RKO (cell line): Measurements from ENCODE around the gene USH2A.
A peak's percentile ranks its signal among the peaks of the same experiment; 100 is the strongest.
"Not testable (repeated sequence)": the region's sequence is repeated elsewhere in the genome, so short reads cannot be mapped to it uniquely, and the experiment has no call there.

Source experiments
- DNase-seq: peaks from one replicate; pipeline ENCODE4 v3.0.0-alpha.2; 2016; ENCODE audit warnings: low spot score

USH2A gene

DNA sequence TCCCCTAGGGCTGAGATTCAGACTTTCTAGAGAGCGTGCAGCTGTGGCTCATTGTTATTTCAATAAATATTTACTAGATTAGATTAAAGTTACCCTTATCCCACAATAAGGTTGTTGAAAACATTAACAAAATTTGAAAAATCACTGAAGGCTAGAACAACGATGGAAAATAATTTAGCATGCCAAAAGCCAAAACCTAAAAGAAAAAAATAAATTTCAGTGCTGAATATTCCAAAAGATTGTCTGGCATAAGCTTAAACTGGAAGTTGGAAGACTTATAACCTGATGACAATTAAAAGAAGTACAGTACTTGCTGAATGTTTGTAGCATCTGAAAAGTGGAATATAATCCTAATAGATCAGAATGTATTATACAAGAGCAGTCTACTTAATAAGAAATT, 221.3 kb downstream of the USH2A start:
- DNase-seq: no peak

DNA sequence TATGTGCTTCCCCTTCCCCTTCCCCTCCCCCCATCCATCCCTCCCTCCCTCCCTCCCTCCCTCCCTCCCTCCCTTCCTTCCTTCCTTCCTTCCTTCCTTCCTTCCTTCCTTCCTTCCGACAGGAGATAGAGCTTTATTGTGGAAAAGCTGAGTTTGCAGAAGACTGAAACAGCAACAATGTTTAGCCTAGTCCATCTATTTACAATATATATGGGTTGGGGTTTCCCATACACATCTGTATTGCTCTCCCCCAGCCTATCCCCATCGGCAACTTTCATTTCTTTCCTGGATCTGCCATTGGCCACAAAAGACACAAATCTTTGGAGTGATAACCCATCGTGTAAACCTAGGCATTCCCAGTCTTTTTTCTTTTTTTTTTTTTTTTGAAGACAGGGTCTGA, 222.3 kb downstream of the USH2A start:
- DNase-seq: no peak

DNA sequence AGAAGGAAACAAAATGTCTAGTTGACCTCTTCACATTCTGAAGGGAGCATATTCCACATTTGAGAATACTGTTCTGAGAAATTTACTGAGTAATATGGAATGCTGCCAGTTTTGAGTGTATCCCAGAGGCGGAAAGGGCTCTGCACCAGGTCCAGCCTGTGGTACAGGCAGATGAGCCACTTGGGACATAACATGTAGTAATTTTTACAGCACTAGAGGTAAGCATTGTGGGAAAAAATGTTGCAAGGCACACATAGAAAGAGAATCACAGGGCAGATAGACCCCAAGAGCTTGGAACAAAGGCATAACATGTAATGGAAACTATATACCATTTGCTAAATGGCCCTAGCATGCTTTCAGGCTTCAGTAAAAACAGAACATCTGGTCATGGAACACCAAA, 228.5 kb downstream of the USH2A start:
- DNase-seq: no peak

DNA sequence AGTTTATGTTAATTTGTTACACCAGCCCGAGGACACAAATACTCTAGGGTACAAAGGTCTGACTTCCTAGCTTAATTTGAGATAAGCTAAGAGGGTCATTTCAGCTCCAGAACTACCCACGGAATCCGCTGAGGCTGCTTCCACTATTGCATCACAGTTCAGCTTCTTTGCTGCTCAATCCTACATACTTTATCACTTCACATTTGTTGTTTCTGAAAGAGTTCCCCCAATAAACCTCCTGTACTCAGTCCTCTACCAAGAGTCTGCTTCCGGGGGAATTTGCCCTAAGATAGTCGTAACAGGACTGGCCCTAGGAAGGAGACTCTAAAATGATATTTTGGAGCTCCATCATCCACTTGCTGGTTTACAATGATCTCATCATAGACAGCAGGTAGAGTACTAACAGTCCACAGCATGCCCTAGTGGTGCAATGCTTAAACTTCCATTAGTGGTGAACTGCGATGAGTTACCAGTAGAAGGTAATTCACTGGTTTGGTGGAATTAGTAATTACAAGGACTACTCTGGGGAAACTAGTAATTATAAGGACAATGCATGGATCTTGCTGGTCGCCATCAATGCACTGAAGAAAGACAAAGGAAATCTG, 229.3 kb downstream of the USH2A start:
- peak; percentile 14 for DNase-seq

DNA sequence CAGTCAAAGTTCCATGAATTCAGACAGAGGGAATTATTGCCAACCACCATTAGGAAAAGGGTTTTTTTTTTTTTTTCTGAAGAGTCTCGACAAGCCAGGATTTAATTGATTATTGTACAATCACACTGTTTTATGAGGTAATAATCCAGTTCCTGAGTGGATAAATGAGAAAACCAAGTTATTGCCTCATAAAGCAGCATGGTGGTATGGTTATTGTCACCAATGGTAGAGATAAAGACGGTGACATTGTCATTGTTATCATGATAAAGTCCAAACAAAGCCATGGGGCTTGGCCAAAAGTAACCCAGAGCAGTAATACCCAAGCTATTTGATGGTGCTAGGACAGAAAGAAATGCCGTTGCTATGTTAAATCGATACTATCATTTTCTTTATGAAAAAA, 232.8 kb downstream of the USH2A start:
- no peak for DNase-seq

DNA sequence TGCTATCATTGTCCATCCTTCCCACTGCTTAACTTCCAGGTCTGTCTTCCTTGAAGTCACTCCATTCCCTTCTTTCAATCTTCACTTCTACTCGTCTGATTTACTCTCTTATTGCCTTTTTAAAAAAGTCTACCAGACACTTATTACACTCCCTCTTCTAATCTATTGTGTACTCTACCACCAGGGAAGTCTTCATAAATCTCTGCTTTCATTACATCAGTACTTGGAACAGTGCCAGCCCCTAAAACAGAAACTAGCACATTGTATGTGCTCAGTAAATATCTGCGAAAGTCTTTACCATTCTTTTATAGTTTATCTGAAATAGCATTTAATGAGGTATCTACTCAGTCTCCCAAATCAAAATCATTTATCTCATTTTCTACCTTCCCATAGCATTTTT, 236.4 kb downstream of the USH2A start:
- no peak for DNase-seq

DNA sequence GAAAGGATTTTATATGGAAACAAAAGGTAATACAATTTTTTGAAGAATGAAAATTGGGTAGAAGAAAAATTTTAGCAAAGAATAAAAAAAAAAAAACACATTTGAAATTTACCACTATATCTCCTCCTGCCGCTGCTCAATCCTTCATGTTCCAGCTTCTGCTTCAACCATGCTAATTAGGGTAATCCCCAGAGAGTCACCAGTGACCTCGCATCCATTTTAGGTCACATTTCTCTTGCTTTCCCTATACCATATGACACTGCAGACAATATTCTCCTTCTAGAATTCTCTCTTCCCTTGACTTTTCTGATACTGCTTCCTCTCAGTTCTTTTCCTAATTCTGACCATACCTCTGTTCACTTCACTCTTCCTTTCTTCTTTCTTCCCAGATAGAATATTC, 237.1 kb downstream of the USH2A start:
- no peak for DNase-seq

DNA sequence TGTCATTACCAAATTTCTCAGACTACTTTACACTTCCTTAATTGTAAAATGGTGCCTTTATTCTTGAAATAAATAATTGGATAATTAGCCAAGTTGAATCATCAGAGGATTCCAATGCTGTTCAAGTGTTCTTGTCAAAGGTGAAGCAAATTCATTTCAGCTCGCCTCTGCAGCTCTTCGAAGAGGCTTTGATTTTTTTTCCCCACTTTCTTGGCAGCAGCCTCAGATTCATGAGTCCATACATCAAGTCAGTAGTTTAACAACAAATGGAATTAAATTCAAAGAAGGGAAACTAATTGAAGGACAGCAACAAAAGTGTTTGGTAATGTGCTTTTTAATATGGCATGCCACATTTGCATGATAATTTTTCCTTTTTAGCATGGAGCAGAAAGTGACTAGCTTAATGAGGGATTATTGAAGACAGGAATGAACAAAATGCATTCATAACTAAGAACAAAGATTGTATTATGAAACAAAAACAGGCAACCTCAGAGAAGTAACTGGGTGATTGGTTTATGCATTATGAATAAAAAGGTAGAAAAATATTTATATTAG, 239.0 kb downstream of the USH2A start:
- no peak for DNase-seq

DNA sequence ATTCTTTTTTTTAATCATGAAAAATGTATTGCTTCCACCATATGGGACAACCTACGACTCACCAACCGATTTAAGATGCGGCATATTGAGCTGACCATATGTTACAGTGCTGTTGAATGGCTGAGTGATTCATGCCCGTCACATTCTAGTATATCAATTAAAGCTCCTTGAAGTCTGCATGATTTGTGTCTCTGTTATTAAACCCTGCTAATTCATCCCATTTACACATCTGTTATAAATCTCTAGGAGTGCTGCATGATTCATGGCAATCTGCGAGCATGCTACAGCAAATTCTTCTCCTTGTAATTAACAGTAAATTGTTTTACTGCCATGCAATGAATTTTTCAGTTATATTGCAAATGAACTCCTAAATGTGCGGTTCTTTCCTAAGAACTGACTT, 239.8 kb downstream of the USH2A start:
- DNase-seq: no peak

DNA sequence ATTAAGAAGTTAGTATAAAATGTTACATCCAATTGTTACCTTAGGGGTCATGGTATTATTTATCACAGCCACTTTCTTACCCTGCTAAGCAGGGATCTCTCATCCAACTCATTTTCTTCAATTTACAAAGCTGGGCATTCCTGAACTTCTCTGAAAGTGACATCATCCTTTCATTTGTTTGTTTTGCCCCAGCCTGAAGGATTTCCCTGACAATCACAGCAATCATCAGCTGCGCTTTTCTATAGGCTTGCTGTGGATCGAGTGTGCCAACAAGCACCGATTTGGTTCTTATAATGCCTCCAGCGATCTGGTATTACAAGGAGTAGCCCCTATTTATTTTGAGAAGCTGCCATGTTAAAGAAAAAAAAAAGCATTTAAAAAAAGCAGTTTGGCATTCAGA, 240.2 kb downstream of the USH2A start:
- DNase-seq: no peak

DNA sequence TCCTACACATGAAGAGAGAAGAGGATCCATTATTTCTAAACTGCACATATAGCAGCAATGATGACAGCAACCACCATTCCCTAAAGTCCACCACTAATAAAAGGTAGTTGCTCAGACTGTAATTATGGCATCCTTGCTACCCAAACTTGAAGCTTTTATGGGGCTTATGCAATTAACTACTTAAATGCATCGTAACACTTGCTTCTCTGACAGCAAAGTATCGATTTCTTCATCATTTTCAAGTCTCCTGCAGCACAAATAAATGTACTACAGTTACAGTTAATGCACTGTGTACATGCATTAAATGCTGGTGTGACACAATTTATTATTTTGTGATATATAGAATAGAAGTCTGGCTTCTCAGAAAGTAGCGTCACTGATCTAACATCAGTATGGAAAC, 241.7 kb downstream of the USH2A start:
- no peak for DNase-seq

DNA sequence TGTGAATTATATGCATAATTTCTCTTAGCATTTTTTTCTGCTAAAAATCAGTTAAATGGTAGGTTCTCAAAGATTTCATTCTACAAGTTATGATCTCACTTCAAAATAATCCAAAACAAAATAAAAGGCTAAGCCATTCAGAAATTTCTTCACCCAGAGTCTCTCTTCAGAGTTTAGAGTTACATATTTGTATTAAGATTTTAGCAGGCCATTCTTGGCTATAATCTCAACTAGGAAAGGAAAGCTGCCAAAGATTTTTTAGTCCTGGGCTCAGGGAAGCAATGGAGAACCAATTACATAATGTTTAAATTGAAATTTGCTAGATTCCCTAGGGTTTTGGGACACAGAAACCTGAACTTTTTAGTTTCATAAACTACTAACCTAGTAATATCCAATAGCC, 245.0 kb downstream of the USH2A start:
- no peak for DNase-seq

DNA sequence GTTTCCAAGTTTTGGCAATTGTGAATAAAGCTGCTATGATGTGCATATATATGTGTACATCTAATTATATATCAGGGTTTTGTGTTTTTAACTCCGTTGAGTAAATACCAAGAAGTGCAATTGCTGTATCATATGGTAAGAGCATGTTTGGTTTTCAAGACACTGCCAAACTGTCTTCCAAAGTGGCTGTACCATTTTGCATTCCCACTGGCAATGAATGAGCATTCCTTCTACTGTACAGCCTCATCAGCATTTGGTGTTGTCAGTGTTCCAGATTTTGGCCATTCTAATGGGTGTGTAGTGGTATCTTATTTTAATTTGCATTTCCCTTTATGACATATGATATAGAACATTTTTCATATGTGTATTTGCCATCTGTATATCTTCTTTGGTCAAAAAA, 246.3 kb downstream of the USH2A start:
- no peak for DNase-seq

DNA sequence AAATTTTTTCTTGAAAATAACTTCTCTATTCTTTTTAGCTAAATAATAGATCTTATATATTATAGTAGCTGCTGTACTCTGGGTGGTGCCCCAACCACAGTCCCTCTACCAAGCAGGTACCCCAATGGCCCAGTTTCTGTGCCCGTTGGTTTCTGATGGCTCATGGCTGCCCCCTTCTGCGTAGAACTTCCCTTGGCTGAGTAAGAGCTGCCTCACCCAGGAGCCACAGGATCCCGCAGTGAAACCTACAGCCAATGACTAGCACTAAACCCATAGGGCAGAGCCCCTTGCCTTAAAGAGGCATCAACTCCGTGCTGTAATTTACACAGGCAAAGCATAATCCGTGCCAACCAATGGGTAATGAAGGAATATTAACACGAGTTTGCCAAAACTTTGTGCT, 247.5 kb downstream of the USH2A start:
- DNase-seq: peak; percentile 25

DNA sequence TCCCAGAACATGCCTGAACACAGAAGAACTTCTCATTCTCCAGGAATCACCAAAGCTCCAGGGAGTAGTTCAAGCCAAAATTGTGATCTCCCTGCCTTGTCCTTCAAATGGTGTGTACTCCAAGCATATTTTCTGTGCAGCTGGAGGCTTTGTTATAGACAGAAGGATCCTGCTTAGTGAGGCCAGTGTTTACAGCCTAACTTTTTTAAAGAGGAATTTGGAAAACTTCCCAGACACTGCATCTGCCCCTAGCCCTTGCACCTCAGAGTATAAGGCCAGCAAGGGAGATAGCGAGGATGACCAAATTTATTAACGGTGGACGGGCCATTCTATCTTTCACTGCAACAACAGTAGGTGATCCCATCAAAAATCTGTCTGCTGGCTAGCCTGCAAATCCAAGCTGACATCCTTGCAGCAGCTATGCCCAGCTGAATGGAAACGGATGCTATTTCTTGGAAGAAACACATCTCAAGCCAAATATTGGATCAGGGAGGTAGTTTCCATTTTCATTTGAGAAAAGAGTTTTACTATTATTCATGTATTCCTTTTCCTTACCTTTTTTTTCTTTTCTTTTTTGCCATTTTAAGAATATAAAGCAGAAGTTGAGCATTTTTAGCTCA, 249.8 kb downstream of the USH2A start:
- no peak for DNase-seq

DNA sequence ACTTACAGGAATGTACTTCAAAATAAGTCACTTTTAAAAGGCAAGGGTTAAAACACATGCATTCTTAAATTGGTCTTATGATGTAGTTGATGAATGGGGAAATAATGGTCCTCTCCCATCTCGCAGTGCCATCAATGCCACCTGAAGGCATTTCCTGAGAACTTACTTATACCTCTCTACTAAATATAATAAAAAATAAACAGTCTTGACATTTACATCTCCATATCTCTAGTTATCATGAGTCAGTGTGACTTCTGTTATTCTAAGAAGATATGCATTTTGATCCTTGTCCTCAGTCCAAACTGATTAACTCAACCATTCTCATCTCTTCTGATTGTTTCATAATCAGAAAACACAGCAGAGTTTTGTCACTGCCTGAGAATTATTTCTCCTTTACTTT, 253.9 kb downstream of the USH2A start:
- DNase-seq: no peak

DNA sequence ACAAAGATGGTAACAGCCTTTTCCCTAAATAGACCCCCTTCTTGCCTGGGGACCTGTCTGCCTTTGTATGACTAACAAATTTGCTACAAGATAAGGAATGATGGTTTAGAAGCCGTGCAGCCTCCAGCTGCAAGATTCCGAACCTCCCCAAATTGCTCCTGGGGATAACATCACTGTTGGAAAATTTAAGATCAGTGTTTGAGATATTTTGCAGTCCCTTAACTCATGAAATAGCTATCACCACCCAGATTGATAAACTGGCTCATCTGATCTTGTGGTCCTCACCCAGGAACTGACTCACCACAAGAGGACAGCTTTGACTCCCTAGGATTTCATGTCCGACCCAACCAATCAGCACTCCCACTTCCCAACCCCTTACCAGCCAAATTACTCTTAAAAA, 254.7 kb downstream of the USH2A start:
- DNase-seq: no peak

DNA sequence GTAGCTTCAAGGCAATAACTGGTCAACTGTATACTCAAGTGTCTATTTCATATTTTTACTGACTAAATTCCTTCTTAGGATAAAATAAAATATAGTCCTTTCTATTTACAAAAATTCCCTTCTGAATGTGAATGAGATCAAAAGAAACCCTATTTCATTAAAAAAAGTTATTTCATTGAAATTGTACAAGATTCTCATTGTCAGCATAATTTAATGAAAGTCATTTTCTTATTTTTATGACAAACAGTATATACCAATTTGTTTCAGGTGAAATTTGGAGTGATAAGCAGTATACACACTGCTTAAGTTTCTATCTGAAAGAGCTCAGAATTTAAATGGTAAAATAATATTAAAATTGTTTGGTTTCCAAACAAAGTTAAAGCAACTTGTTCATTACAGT, 269.2 kb downstream of the USH2A start:
- no peak for DNase-seq

DNA sequence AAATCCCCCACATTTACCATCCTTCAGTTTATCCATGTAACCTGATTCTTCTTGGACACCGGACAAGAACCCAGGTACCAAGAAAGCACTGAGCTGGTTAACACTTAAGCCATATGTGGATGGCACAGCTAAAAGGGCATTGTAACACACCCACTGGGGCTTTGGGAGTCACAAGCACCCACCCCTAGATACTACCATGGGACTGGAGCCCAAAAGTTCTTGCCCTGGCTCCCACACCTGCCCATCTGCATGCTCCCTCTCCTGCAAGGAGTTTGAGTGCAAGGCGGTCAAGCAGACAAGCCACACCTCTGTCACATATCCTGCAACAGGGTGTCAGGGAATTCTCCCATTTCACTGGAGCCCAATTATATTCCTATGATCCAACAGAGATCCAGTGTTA, 270.1 kb downstream of the USH2A start:
- DNase-seq: no peak

DNA sequence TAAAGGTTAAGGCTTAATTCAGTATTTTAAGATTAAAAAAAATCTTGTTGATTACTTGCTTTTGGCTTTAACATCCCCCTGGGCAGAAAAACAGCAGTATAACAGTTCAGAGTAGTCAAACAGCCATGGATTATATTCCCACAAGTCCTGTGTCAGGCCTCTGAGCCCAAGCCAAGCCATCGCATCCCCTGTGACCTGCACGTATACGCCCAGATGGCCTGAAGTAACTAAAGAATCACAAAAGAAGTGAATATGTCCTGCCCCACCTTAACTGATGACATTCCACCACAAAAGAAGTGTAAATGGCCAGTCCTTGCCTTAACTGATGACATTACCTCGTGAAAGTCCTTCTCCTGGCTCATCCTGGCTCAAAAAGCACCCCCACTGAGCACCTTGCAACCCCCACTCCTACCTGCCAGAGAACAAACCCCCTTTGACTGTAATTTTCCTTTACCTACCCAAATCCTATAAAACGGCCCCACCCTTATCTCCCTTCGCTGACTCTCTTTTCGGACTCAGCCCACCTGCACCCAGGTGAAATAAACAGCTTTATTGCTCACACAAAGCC, 277.7 kb downstream of the USH2A start:
- DNase-seq: not testable (repeated sequence)

DNA sequence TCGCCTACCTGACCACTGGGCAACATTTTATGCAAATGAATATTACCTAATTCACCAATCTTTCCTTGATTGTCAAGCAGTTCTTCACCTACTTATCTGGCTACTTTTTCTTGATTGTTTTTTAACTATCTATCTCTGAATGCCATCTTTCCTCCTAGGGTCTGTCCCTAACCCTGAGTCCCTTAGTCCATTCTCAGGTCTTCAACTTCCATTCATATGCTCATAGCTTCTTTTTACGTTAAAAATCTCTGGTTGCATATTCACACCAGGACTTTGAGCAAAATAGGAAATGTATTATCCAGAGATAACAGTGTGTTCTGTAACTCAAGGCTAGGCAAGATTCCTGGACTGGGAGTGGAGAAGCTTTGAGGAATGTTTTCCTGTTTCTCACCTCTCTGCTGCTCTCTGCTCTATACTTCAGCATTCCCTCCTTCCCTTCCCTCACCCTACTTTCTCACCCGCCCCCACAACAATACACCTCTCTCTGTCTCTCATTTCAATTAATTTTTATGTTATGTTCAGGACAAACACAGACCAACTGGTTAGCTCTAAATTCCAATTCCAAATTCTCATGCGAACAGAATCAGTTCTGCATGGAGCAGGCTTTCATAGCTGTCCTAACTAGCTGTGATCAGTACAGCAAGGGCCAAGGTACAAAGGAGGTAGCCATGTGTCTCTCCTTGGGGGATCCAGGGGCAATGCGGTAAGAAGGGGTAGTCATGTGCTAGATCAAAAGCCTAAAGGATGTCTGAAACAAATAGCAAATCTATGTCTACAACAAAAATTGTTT, 278.4 kb downstream of the USH2A start:
- no peak for DNase-seq

DNA sequence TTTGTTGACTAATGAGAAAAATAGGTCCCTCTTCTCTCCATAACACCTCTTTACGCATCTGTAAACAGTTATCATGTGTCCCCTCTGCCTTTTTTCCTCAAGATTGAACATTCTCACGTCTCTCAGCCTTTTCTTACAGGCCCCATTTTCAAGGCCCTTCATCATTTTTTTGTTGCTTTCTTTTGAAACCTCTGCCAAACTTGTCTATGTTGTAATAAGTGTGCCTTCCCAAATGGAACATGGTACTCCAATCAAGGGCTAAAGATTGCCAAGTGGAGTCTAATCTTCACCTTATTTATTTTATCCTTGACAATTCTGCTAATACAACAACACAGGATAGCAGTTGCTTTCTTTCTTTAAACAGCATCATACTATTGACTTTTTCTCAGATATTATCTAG, 280.3 kb downstream of the USH2A start:
- DNase-seq: no peak
